Stimulated activated CD4-positive, alpha-beta T cell treated with anti-CD3 and anti-CD28 coated beads, Interleukin-12 subunit alpha, Interleukin-12 subunit beta, amount 100 ng/mL, for 48 hours (primary cell): ENCODE data around the gene C1QTNF5.

Experiments
- DNase-seq, 3 donors: peaks; one replicate each; pipeline ENCODE4 v3.0.0-alpha.2; 2020; ENCODE audit warnings: low read depth in 2 of 3, low spot score in 1 of 3

Gene C1QTNF5

DNA sequence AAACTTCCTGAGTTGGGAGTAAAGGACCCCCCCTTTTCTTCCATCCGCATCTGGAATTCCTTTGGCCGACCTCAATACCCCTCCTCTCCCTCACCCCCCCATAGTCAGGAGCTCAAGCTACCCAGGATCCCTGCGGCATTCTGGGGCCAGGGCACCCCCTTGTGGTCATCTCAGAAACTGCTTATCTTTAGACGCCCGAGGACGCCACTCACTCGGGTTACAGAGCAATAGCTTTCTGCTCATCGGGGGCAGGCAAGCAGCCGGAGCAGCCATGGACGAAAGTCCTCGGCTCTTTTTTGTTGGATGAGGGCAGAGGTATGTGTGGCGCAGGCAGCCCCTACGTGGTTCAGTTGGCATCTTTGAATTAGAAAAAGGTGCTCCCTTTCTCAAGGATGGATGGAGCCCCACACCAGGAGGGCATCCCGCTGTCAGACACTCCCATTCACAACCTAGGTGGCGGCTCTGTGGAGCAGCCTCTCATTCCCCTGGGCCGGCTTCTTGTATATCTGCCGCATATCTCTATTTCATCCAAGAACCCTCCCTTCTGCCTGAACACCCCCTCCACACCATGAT, 2.3 kb downstream of the C1QTNF5 start:
- DNase-seq, result peak in 1 of 3 donors; percentile 79

GRCh38 chr11:119337581-119338317, 2.9 kb downstream of the C1QTNF5 start:
- DNase-seq, result no peak

DNA sequence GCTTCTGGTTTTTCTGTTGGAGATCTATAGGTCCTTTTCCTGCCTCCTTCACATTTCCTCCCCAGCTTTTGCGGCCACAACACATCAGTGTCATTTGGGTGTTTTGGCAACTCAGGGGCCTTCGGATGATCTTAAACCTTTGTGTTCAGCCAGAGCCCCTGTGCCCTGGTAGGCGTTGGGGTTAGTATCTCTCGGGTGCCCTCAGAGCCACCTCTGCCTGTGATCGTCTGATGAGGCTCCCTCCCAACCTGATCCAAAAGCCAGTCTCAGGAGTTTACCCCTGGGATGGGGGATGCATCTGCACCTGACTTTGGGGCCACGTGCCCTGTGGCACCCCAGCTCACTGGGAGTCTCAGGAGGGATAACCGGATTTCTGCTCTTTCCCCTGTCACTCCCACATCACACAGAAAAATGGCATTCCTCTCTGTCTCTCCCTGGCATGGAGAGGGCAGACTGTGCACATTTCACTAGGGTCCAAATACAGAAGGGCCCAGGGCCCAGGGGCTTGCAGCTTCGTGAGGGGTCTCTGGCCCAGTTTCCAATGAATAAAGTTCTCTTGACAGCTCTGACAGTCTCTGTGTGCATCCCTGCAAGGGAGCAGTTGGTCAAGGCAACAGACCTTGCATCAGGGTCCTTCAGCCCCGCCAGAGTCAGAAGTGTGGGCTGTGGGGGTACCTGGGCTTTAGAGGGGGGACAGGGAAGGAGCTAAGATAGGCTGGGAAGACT, 3.8 kb downstream of the C1QTNF5 start:
- DNase-seq, result no peak

- no peak for DNase-seq
These were observed 4.8 kb downstream of the C1QTNF5 start for GRCh38 chr11:119335655-119336543.

DNA sequence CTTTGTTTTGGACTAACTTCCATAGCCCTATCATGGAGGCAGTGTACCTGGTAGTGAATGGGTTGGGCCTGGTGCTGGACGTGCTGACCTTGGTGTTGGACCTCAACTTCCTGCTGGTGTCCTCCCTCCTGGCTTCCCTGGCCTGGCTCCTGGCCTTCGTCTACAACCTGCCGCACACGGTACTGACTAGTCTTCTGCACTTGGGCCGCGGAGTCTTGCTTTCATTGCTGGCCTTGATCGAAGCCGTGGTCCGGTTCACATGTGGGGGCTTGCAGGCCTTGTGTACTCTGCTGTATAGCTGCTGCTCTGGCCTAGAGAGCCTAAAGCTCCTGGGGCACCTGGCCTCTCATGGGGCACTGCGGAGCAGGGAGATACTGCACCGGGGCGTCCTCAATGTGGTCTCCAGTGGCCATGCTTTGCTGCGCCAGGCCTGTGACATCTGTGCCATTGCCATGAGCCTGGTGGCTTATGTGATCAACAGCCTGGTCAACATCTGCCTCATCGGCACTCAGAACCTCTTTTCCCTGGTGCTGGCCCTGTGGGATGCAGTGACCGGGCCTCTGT, 5.5 kb downstream of the C1QTNF5 start:
- no peak for DNase-seq

- peak; percentile 87 to 96 (median 92) for DNase-seq
These were observed 6.3 kb downstream of the C1QTNF5 start, which contains the start of gene RNF26 for GRCh38 chr11:119334174-119334930. RNF26 (plus strand) TSS chr11:119334527; CDS start chr11:119335123, 596 bp downstream.

DNA sequence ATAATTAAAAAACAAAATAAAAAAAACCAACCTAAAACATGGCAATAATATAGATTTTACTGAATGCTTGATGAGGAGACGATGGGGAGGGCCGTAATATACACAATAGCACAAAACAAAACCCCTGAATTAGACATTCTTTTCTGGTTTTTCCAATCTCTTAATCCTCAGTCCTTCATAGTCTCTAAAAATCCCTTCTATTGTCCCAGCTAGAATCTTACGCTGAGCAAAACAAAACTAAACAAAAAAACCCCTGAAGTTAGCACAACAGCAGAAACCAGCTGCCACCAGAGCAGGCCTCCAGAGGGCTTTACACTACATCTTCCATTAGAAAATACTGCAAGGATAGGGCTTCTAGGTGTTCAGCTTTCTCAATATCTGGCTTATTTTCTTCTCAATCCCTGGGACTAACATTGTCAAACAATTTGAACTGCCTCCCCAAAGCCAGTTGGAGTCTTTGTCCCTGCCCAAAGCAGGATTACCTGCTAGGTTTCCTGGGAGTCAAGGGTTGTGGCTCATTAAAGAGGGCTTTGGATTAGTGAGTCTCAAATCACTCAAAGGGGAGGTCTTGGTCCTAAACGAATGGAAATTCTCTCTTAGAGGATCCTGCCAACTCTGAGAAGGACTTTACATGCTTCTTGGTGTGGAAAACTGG, 8.4 kb downstream of the C1QTNF5 start:
- DNase-seq, result no peak

DNA sequence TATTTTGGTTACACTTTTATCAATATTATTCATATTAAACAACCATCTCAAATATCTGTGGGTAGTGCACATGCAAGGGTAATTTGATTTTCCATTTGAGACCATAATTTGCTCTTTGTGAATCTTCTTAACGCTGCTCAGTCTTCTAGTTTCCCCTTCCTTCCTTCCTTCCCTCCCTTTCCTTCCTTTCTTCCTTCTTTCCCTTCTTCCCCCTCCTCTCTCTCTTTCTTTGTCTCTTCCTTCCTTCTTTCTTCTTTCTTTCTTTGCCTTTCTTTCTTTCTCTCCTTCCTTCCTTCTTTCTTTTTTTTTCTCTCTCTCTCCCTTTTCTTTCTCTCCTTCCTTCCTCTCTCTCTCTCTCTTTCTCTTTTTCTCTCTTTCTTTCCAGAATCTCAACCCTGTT, 10.4 kb downstream of the C1QTNF5 start:
- DNase-seq, result no peak

- no peak for DNase-seq
These were observed 11.4 kb downstream of the C1QTNF5 start for GRCh38 chr11:119329320-119329719.

- DNase-seq, result no peak
These were observed 16.5 kb downstream of the C1QTNF5 start for GRCh38 chr11:119324189-119324588.

GRCh38 chr11:119323532-119324033, 17.1 kb downstream of the C1QTNF5 start:
- DNase-seq, result peak; percentile 71 to 90 (median 77)

GRCh38 chr11:119322921-119323531, 17.7 kb downstream of the C1QTNF5 start:
- no peak for DNase-seq

GRCh38 chr11:119322360-119322739, 18.3 kb downstream of the C1QTNF5 start:
- no peak for DNase-seq

DNA sequence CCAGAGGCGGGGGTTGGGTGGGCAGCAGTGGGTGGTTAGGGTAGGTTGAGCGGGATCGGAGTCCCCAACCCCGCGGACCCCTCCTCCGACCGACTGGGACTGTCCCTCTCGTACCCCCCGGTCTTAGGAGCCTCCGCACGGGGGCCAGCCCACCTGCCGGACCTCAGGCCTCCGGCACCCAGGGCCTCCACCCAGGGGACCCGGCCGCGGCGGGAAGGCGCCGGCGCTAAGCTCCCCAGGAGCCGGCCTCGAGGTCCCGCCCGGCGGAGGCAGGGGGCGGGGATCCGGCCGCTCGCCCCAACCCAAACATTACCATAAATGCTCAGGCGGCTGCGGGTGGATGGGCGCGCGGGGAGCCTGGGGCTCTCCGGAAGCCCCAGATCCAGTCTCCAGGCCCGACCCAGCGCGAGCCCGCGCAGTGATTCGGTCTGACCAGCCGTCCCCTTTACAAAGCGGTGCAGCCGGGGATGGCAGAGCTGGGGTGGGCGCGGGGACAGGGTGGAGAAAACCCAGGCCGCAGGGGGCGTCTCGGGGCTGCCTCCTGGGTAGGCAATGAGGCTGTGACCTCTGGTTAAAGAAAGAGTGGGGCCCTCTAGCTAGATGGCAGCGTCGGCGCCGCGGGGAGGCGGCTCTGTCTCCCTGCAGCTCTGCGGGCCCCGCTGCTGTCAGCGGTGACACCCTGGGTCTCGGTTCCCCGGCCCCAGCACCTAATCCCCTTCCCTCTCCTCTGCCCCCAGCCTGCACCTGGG, 19.7 kb downstream of the C1QTNF5 start:
- peak in 1 of 3 donors; percentile 54 for DNase-seq

DNA sequence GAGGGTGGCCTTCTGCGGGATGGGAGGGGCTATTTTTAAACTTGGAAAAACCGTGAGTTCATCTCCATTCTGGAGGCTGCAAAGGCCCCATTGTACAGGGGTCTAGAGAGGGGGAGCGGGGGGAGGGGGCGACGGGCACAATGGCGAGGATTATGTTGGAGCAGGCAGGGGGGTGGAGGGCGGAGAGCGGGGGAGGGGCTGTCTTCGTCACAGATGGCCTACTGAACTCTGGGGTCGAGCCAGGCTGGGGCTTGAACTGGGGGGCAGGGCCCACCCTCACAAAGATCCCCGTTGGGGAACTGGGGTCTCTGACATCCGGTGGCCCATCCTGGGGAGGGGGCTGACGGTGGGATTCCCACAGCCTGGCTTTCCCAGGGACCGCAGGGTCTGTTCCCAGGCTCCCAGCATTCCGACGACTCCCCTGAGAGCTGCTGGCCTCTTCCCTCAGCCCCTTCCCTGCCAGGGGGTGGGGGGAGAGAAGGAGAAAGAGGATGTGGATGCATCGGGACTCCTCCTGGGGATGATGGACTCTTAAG, 20.4 kb downstream of the C1QTNF5 start:
- no peak for DNase-seq

DNA sequence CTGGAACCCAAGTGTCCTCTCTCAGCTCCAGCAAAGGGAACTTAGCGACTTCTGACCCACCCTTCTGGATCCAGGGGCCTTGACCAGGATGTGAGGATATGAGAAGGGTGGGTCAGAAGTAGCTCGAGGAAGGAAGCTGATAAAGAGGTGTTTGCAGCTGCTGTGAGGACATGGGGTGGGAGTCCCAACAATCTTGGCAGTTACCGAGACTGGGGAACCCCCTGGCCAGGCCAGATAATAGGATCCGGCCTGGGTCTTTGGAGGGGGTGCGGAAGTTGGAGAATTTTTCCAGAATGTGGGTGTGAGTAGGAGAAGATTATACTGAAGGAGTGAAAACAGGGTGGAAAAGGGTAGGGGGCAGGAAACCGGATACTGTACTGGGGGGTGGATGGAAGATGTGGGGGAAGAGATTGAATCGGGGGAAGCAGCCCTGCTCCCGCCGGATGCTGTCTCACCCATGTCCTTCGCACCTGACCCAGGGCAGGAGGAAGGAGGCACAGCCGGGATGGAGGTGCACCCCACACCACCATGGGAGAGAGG, 20.9 kb downstream of the C1QTNF5 start:
- no peak for DNase-seq

GRCh38 chr11:119319136-119319699, 21.5 kb downstream of the C1QTNF5 start:
- DNase-seq, result no peak
